ENCODE results near the gene HIVEP3. TPM values are rescaled to one million over a fixed set of nuclear protein-coding genes. Genes with fewer than 3 reads are reported as not detected.

The HIVEP3 gene
- total and polyA plus RNA-seq, 2 experiments from 2014 or later = 0.57 to 5.9 TPM

- TF ChIP-seq EZH2 (IDR thresholded peaks at IDR 0.05; ENCODE audit: borderline replicate concordance) (no peak), CTCF (IDR thresholded peaks at IDR 0.05; ENCODE audit: poor library complexity) (no peak), EZH2phosphoT487 (IDR thresholded peaks at IDR 0.05; ENCODE audit: low read depth, severe bottlenecking, unreplicated experiment) (no peak)
- H3K4me3 ChIP-seq = no peak overlapping the region
- peak overlapping the region; percentile 7 for H3K27ac ChIP-seq
- H3K27me3 ChIP-seq = no peaks in the 10 kb centered on the region
- no peaks in the 10 kb centered on the region for H3K9me2 ChIP-seq (replicated peaks; ENCODE audit: insufficient read depth)
- H2AFZ ChIP-seq = no peak overlapping the region
- H4K20me1 ChIP-seq (ENCODE audit: insufficient read depth, poor library complexity, severe bottlenecking) = no peaks in the 10 kb centered on the region
- H3K79me2 ChIP-seq = no peaks in the 10 kb centered on the region
- 50% methylated on average over 8 of the region's 8 CpGs for WGBS (ENCODE audit: low lambda C conversion rate, missing lambda C conversion rate)
- H3K4me2 ChIP-seq = no peak overlapping the region
- H3K4me1 ChIP-seq (ENCODE audit: insufficient read depth) = peaks cover 15% of the 10 kb centered on the region
- H3K9me3 ChIP-seq (ENCODE audit: low read depth) = no peaks in the 10 kb centered on the region
- peak; percentile 51 for DNase-seq (ENCODE audit: low spot score)
- no peaks in the 10 kb centered on the region for H3K36me3 ChIP-seq (replicated peaks; ENCODE audit: insufficient read depth, low read depth)
Measured at GRCh38 chr1:41622402-41622801, 296.3 kb downstream of the HIVEP3 start.

- Histone ChIP-seq H2AFZ (no peak overlapping the region), H3K4me1 (ENCODE audit: insufficient read depth) (peaks cover 15% of the 10 kb centered on the region), H4K20me1 (ENCODE audit: insufficient read depth, poor library complexity, severe bottlenecking) (no peaks in the 10 kb centered on the region), H3K4me2 (no peak overlapping the region), H3K36me3 (replicated peaks; ENCODE audit: insufficient read depth, low read depth) (no peaks in the 10 kb centered on the region), H3K4me3 (no peak overlapping the region), H3K27ac (peak overlapping the region; percentile 55), H3K9me3 (ENCODE audit: low read depth) (no peaks in the 10 kb centered on the region), H3K27me3 (no peaks in the 10 kb centered on the region), H3K9me2 (replicated peaks; ENCODE audit: insufficient read depth) (no peaks in the 10 kb centered on the region), H3K79me2 (no peaks in the 10 kb centered on the region)
- no peak for DNase-seq (ENCODE audit: low spot score)
- no peak for TF ChIP-seq EZH2 (IDR thresholded peaks at IDR 0.05; ENCODE audit: borderline replicate concordance)
- TF ChIP-seq EZH2phosphoT487 (IDR thresholded peaks at IDR 0.05; ENCODE audit: low read depth, severe bottlenecking, unreplicated experiment) = no peak
- TF ChIP-seq CTCF (IDR thresholded peaks at IDR 0.05; ENCODE audit: poor library complexity) = no peak
- WGBS (ENCODE audit: low lambda C conversion rate, missing lambda C conversion rate) = 100% methylated on average over 1 of the region's 1 CpG
Measured at GRCh38 chr1:41621791-41622190, 296.9 kb downstream of the HIVEP3 start.

- Histone ChIP-seq H3K4me1 (ENCODE audit: insufficient read depth) (peaks cover 13% of the 10 kb centered on the region), H3K27me3 (no peaks in the 10 kb centered on the region), H3K9me3 (ENCODE audit: low read depth) (no peaks in the 10 kb centered on the region), H3K79me2 (no peaks in the 10 kb centered on the region), H3K27ac (no peak overlapping the region), H4K20me1 (ENCODE audit: insufficient read depth, poor library complexity, severe bottlenecking) (no peaks in the 10 kb centered on the region), H3K9me2 (replicated peaks; ENCODE audit: insufficient read depth) (no peaks in the 10 kb centered on the region), H3K36me3 (replicated peaks; ENCODE audit: insufficient read depth, low read depth) (no peaks in the 10 kb centered on the region), H3K4me3 (no peak overlapping the region), H2AFZ (no peak overlapping the region), H3K4me2 (no peak overlapping the region)
- no peak for TF ChIP-seq EZH2phosphoT487 (IDR thresholded peaks at IDR 0.05; ENCODE audit: low read depth, severe bottlenecking, unreplicated experiment)
- TF ChIP-seq EZH2 (IDR thresholded peaks at IDR 0.05; ENCODE audit: borderline replicate concordance) = no peak
- no peak for TF ChIP-seq CTCF (IDR thresholded peaks at IDR 0.05; ENCODE audit: poor library complexity)
- 87% methylated on average over 5 of the region's 5 CpGs for WGBS (ENCODE audit: low lambda C conversion rate, missing lambda C conversion rate)
- no peak for DNase-seq (ENCODE audit: low spot score)
Measured at GRCh38 chr1:41621256-41621655, 297.5 kb downstream of the HIVEP3 start.
